ENCODE measurements around the gene RBM39.

DNA sequence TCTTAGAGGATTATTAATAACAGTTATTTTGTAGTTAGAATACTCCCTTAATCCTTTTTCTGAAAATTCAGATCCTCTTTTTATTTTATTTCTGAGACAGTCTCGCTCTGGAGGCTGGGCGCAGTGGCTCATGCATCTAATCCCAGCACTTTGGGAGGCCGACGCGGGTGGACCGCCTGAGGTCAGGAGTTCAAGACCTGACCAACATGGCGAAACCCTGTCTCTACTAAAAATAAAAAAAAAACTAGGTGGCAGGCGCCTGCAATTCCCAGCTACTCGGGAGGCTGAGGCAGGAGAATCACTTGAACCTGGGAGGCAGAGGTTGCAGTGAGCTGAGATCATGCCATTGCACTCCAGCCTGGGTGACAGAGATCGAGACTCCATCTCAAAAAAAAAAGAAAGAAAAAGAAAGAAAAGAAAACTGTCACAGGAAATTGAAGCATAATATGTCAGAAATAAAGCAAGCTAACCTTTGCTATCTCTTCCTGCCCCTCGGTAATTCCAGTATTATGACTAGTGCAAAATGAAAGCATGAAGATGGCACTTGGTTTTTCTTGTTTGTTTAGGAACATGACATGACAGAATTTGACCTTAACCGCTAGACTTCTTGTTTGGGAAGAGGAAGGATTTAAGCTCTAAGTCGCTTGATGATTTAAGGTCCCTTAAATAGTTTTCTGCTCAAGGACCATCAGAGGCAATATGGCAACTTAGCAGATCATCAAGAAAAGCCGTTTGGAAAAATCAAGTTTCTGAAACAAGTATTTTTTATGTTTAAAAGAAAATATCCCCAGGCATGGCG is 1.8 kb upstream of the RBM39 start:
- TF ChIP-seq, protein P1, sequence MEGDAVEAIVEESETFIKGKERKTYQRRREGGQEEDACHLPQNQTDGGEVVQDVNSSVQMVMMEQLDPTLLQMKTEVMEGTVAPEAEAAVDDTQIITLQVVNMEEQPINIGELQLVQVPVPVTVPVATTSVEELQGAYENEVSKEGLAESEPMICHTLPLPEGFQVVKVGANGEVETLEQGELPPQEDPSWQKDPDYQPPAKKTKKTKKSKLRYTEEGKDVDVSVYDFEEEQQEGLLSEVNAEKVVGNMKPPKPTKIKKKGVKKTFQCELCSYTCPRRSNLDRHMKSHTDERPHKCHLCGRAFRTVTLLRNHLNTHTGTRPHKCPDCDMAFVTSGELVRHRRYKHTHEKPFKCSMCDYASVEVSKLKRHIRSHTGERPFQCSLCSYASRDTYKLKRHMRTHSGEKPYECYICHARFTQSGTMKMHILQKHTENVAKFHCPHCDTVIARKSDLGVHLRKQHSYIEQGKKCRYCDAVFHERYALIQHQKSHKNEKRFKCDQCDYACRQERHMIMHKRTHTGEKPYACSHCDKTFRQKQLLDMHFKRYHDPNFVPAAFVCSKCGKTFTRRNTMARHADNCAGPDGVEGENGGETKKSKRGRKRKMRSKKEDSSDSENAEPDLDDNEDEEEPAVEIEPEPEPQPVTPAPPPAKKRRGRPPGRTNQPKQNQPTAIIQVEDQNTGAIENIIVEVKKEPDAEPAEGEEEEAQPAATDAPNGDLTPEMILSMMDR (IDR thresholded peaks at IDR 0.05; ENCODE audit: insufficient read depth, low read length, poor library complexity, severe bottlenecking), result no peak
- no peak for TF ChIP-seq EZH2phosphoT487 (conservative IDR thresholded peaks at IDR 0.05; ENCODE audit: low read length)

Measured in SU-DHL-6 (cell line).